Neuronal stem cell (in vitro differentiated cells): ENCODE data around the gene NDUFA8.

Experiments
- DNase-seq: peaks from one replicate; pipeline ENCODE4 v3.0.0-alpha.2; 2013; ENCODE audit warnings: low spot score
- H2AFZ ChIP-seq: one replicate; pipeline ENCODE4 v1.6.1; 2013; ENCODE audit warnings: mild to moderate bottlenecking, low read length, inconsistent platforms
- H2AK5ac ChIP-seq: 2 replicates; pipeline ENCODE4 v1.6.1; 2013; ENCODE audit warnings: low read depth, mild to moderate bottlenecking, inconsistent platforms, low read length, moderate library complexity, mixed read lengths
- H2BK120ac ChIP-seq: 2 replicates; pipeline ENCODE4 v1.6.1; 2013; ENCODE audit warnings: low read depth, mild to moderate bottlenecking, inconsistent platforms, low read length, moderate library complexity, mixed read lengths
- H2BK12ac ChIP-seq: one replicate; pipeline ENCODE4 v1.6.1; 2013; ENCODE audit warnings: low read length, inconsistent platforms
- H2BK15ac ChIP-seq: 2 replicates; pipeline ENCODE4 v1.6.1; 2013; ENCODE audit warnings: mild to moderate bottlenecking, low read length, inconsistent platforms, mixed read lengths
- H2BK5ac ChIP-seq: one replicate; pipeline ENCODE4 v1.6.1; 2013; ENCODE audit warnings: inconsistent platforms, mild to moderate bottlenecking, low read length, moderate library complexity
- H3K14ac ChIP-seq: one replicate; pipeline ENCODE4 v1.6.1; 2013; ENCODE audit warnings: low read length, inconsistent platforms
- H3K18ac ChIP-seq: 2 replicates; pipeline ENCODE4 v1.6.1; 2013; ENCODE audit warnings: low read length, inconsistent platforms
- H3K23ac ChIP-seq: 2 replicates; pipeline ENCODE4 v1.6.1; 2013; ENCODE audit warnings: low read depth, mild to moderate bottlenecking, mixed read lengths, low read length, inconsistent platforms; ENCODE audit not compliant: poor library complexity
- H3K27ac ChIP-seq: replicated peaks from 3 replicates; pipeline ENCODE4 v1.5.1; 2013; ENCODE audit warnings: low read length, inconsistent platforms
- H3K27me3 ChIP-seq, 3 experiments: 2 replicates each; pipeline ENCODE4 v1.6.1; 2013; ENCODE audit warnings: low read length in 3 of 3, mild to moderate bottlenecking in 2 of 3, inconsistent platforms in 1 of 3, low read depth in 1 of 3, mixed read lengths in 1 of 3, moderate library complexity in 1 of 3; ENCODE audit not compliant: control insufficient read depth in 3 of 3, insufficient read depth in 3 of 3
- H3K36me3 ChIP-seq, 2 donors: replicated peaks in 1 of 2; 2 replicates each; pipeline ENCODE4 v1.6.1; 2013; ENCODE audit warnings: low read length in 2 of 2; ENCODE audit not compliant: control insufficient read depth in 2 of 2, insufficient read depth in 2 of 2
- H3K4ac ChIP-seq: 2 replicates; pipeline ENCODE4 v1.6.1; 2013; ENCODE audit warnings: inconsistent platforms, mild to moderate bottlenecking, low read length, moderate library complexity
- H3K4me1 ChIP-seq, 2 donors: 1 replicate in 1 of 2; 2 replicates in 1 of 2; pipeline ENCODE4 v1.6.1; 2013; ENCODE audit warnings: low read length in 2 of 2, low read depth in 1 of 2; ENCODE audit not compliant: control insufficient read depth in 2 of 2, insufficient read depth in 1 of 2
- H3K4me2 ChIP-seq: one replicate; pipeline ENCODE4 v1.6.1; 2013; ENCODE audit warnings: mild to moderate bottlenecking, low read length, inconsistent platforms; ENCODE audit not compliant: insufficient read depth, poor library complexity, severe bottlenecking
- H3K4me3 ChIP-seq, 2 donors: 2 replicates each; pipeline ENCODE4 v1.5.1; 2013; ENCODE audit warnings: low read length in 2 of 2, mild to moderate bottlenecking in 2 of 2, inconsistent platforms in 1 of 2, moderate library complexity in 1 of 2
- H3K79me1 ChIP-seq: one replicate; pipeline ENCODE4 v1.6.1; 2013; ENCODE audit warnings: low read depth, mild to moderate bottlenecking, inconsistent platforms, low read length, moderate library complexity
- H3K9ac ChIP-seq: one replicate; pipeline ENCODE4 v1.6.1; 2013; ENCODE audit warnings: mild to moderate bottlenecking, low read depth, low read length, inconsistent platforms; ENCODE audit not compliant: poor library complexity
- H3K9me3 ChIP-seq, 2 donors: replicated peaks in 1 of 2; 2 replicates each; pipeline versions ENCODE3 to v1.6.1; 2013; ENCODE audit warnings: low read length in 2 of 2, mild to moderate bottlenecking in 2 of 2, inconsistent platforms in 1 of 2, low read depth in 1 of 2, mixed read lengths in 1 of 2, moderate library complexity in 1 of 2; ENCODE audit not compliant: control insufficient read depth in 2 of 2, insufficient read depth in 1 of 2
- H4K8ac ChIP-seq: one replicate; pipeline ENCODE4 v1.6.1; 2013; ENCODE audit warnings: low read depth, mild to moderate bottlenecking, inconsistent platforms, low read length, moderate library complexity
- H4K91ac ChIP-seq: one replicate; pipeline ENCODE4 v1.6.1; 2013; ENCODE audit warnings: low read length, low read depth, mild to moderate bottlenecking, inconsistent platforms; ENCODE audit not compliant: poor library complexity
- WGBS, 2 donors: extraction: QIAGEN DNeasy Blood & Tissue Kit; methylation state at CpG; one replicate each; pipeline ENCODE4 v1.1.7; 2013; ENCODE audit warnings: missing lambda C conversion rate in 2 of 2, mixed read lengths in 1 of 2; ENCODE audit not compliant: insufficient read length in 2 of 2, insufficient replicate concordance in 1 of 2; ENCODE audit errors: extremely low coverage in 2 of 2; 5-methylcytosine and 5-hydroxymethylcytosine counted together

NDUFA8 gene

GRCh38 chr9:122102156-122102555, 57.4 kb downstream of the NDUFA8 start:
- Histone ChIP-seq H3K4me2 (no peak overlapping the region), H3K79me1 (no peaks in the 10 kb centered on the region), H3K14ac (no peak overlapping the region), H4K91ac (no peak overlapping the region), H2BK12ac (no peak overlapping the region), H3K4me1 (peaks cover 2% of the 10 kb centered on the region in 2 donors), H3K27ac (no peak overlapping the region), H4K8ac (no peak overlapping the region), H2BK15ac (peak overlapping the region; percentile 65), H2BK5ac (no peak overlapping the region), H3K4ac (no peak overlapping the region), H3K9ac (no peak overlapping the region), H3K4me3 (peak overlapping the region in 1 of 2 donors; percentile 62), H2AK5ac (peak overlapping the region; percentile 3), H3K36me3 (no peaks in the 10 kb centered on the region), H3K27me3 (peaks cover 0 to 18% (median 0%) of the 10 kb centered on the region in 3 experiments), H3K9me3 (peaks cover 2% of the 10 kb centered on the region in 2 donors), H2BK120ac (no peak overlapping the region), H3K23ac (no peak overlapping the region), H3K18ac (no peak overlapping the region), H2AFZ (no peak overlapping the region)
- WGBS, 2 donors: no CpG with 5 or more reads among the region's 2 CpGs
- no peak for DNase-seq

GRCh38 chr9:122100756-122101155, 58.8 kb downstream of the NDUFA8 start:
- Histone ChIP-seq H2BK12ac (peak overlapping the region; percentile 91), H3K4me3 (no peak overlapping the region), H3K27me3 (peaks cover 0 to 18% (median 0%) of the 10 kb centered on the region in 3 experiments), H4K91ac (no peak overlapping the region), H4K8ac (no peak overlapping the region), H3K9me3 (peaks cover 2% of the 10 kb centered on the region in 2 donors), H3K4ac (no peak overlapping the region), H2AK5ac (peak overlapping the region; percentile 20), H3K36me3 (no peaks in the 10 kb centered on the region), H3K14ac (no peak overlapping the region), H3K9ac (no peak overlapping the region), H2AFZ (no peak overlapping the region), H2BK5ac (no peak overlapping the region), H3K23ac (no peak overlapping the region), H3K18ac (peak overlapping the region; percentile 71), H3K4me2 (no peak overlapping the region), H3K4me1 (no peaks in the 10 kb centered on the region), H3K79me1 (no peaks in the 10 kb centered on the region), H2BK15ac (no peak overlapping the region), H2BK120ac (no peak overlapping the region), H3K27ac (no peak overlapping the region)
- no CpG with 5 or more reads among the region's 7 CpGs for WGBS, 2 donors
- no peak for DNase-seq

GRCh38 chr9:122099271-122099869, 60.2 kb downstream of the NDUFA8 start:
- H4K8ac ChIP-seq: no peak overlapping the region
- H3K4me1 ChIP-seq: no peaks in the 10 kb centered on the region
- no peak overlapping the region for H3K4me3 ChIP-seq
- peak overlapping the region; percentile 50 for H2AFZ ChIP-seq
- H2BK15ac ChIP-seq: no peak overlapping the region
- no peak overlapping the region for H2AK5ac ChIP-seq
- H2BK120ac ChIP-seq: no peak overlapping the region
- no peak overlapping the region for H3K23ac ChIP-seq
- no peak overlapping the region for H2BK12ac ChIP-seq
- H4K91ac ChIP-seq: no peak overlapping the region
- H3K79me1 ChIP-seq: no peaks in the 10 kb centered on the region
- no peak overlapping the region for H2BK5ac ChIP-seq
- peaks cover 0 to 18% (median 5%) of the 10 kb centered on the region in 3 experiments for H3K27me3 ChIP-seq
- H3K4ac ChIP-seq: no peak overlapping the region
- H3K9ac ChIP-seq: no peak overlapping the region
- no peak overlapping the region for H3K18ac ChIP-seq
- H3K14ac ChIP-seq: no peak overlapping the region
- no peaks in the 10 kb centered on the region for H3K36me3 ChIP-seq
- DNase-seq: peak; percentile 84
- no CpG with 5 or more reads among the region's 16 CpGs for WGBS, 2 donors
- no peak overlapping the region for H3K4me2 ChIP-seq
- H3K27ac ChIP-seq: no peak overlapping the region
- peaks cover 2% of the 10 kb centered on the region in 2 donors for H3K9me3 ChIP-seq

DNA sequence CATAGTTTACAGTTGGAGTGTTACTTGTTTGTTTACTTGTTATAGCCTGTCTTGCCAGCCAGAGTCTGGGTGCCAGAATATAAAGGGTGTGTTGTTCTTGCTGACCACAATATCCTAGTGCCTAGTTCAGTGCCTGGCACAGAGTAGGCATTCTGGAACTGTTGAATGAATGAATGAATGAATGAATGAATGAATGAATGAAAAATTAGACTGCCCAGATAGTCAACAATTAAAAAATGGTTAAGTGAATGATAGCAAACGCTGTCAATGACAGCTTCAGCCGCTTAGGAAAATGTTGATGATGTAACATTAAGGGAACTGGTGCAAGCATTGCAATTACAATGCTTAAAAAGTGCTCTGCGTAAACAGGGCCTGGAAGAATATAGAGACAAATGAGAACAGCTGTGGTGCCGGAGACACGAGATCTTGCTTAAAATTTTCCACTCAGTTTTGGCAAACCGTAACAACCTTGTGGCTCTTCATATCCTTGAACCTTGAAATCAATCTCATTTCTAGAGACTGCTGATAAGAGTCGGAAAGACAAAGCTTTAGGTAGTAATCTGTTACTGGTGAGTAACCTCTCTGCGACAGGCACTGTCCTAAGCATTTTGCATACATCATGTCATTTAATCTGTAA, 61.8 kb downstream of the NDUFA8 start:
- no peak overlapping the region for H2BK12ac ChIP-seq
- peaks cover 0 to 21% (median 12%) of the 10 kb centered on the region in 3 experiments for H3K27me3 ChIP-seq
- no peak overlapping the region for H3K18ac ChIP-seq
- no peak overlapping the region for H2AK5ac ChIP-seq
- no peak overlapping the region for H3K27ac ChIP-seq
- H3K23ac ChIP-seq: no peak overlapping the region
- H3K4me2 ChIP-seq: no peak overlapping the region
- H4K91ac ChIP-seq: no peak overlapping the region
- H3K36me3 ChIP-seq: no peaks in the 10 kb centered on the region
- H3K14ac ChIP-seq: no peak overlapping the region
- H3K79me1 ChIP-seq: no peaks in the 10 kb centered on the region
- no peak for DNase-seq
- H2BK120ac ChIP-seq: no peak overlapping the region
- H3K4me3 ChIP-seq: no peak overlapping the region
- no peaks in the 10 kb centered on the region for H3K4me1 ChIP-seq
- H3K9me3 ChIP-seq: no peaks in the 10 kb centered on the region
- no CpG with 5 or more reads among the region's 8 CpGs for WGBS, 2 donors
- H3K4ac ChIP-seq: no peak overlapping the region
- H4K8ac ChIP-seq: no peak overlapping the region
- H2BK15ac ChIP-seq: no peak overlapping the region
- no peak overlapping the region for H3K9ac ChIP-seq
- H2BK5ac ChIP-seq: no peak overlapping the region
- H2AFZ ChIP-seq: no peak overlapping the region
